Measurements from ENCODE around the gene ERLIN1. TPM values are rescaled to one million over a fixed set of nuclear protein-coding genes. Genes with fewer than 3 reads are reported as not detected.

Gene ERLIN1
- total RNA-seq (1 to 10 TPM; 7.7 to 8.7 TPM), polyA plus RNA-seq (10 to 100 TPM in 1 of 3 donors, 1 to 10 TPM in 2; 5.4 to 13.0 (median 8.3) TPM), total RNA-seq (2.0 to 24.1 (median 15.9) reads per million in 6 experiments)

DNA sequence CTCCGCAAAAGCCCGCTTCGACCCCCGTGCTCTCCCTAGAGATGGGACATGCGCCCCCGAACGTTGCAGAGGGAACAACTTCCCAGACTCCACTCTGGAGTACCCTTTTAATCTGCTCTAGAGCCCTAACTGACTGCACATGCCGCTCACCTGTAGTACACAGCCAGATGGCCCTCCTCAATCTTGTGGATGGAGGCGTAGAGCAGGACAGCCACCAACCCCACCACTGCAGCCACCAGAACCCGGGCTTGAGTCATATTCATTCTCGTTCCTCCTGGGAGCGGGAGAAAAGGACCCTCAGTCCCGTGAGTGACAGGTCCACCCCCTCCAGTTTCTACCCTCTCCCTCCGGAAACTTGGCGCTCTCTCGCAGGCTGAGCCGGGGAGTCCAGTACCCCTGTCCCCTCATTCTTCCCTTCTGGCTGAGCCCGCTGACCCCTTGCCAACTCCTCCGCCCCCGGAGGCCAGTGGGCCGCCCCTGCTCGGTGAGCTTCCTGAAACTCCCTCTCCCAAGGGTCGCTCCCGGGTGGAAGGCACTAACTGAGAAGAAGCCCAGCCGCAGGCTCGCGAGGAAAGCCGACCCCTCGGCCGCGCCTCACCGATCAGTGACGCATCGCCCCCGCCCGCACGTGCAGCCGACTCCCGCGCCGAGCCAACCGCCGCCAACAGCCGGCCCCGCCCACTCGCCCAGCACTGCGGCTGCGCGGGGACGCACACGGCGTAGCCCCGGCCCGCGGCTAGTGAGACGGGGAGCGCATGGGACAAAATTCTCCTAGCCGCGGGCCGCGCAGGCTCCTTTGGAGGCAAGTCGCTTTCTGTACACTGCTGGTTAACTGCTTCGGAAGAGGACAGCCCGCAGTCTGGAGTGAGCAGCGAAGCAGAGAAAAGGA is at the start of gene ERLIN1:
Gene ERLIN1, minus strand, starts transcription at position 666 of the 889 bp plus-strand sequence. Its CDS starts 403 bp downstream, at position 263.
- Mint-ChIP-seq H3K9me3 (no peaks in the 10 kb centered on the region), H3K27me3 (no peaks in the 10 kb centered on the region), H3K36me3 (peaks cover 0 to 38% (median 0%) of the 10 kb centered on the region in 3 donors), H3K4me1 (peaks cover 21 to 64% (median 60%) of the 10 kb centered on the region in 4 donors), H3K4me3 (peak within 1 kb of the TSS; percentile 92 to 100 (median 98)), H3K27ac (peak within 1 kb of the TSS; percentile 92 to 99 (median 96))
- peak; percentile 86 to 96 (median 90) for DNase-seq
- POLR2A ChIA-PET = interaction anchor here (1.3 kb wide), 1 partner anchor 40 kb away, joined by 3 read pairs; no protein-coding TSS in a partner anchor
- ATAC-seq = peak; percentile 90 to 91

DNA sequence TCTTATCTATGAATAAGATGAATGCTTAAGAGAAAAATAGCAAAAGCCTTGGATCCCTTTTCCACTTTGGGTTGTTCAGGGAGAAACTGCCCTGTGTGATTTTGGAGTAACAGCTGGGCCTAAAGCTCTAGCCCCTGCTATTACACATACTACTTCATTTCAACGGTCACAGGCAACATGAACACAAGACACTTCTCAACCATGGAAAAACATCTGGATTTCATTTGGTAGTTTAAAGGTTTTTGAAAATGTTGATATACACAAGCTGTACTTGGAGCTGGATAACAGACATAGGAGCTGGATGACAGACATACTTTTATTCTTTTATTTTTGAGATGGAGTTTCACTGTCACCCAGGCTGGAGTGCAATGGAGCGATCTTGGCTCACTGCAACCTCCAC is 46.3 kb upstream of the ERLIN1 start:
- no peak for ATAC-seq
- no peaks in the 10 kb centered on the region for H3K27me3 Mint-ChIP-seq
- no peak for DNase-seq
- H3K9me3 Mint-ChIP-seq = peaks cover 0 to 4% (median 0%) of the 10 kb centered on the region in 9 donors
- peaks cover 9 to 32% (median 27%) of the 10 kb centered on the region in 4 donors for H3K4me1 Mint-ChIP-seq
- H3K4me3 Mint-ChIP-seq = no peak overlapping the region
- H3K27ac Mint-ChIP-seq = peak overlapping the region in 1 of 10 donors; percentile 50
- peaks cover 0 to 55% (median 10%) of the 10 kb centered on the region in 3 donors for H3K36me3 Mint-ChIP-seq
- POLR2A ChIA-PET = no interaction called here

- no peaks in the 10 kb centered on the region for H3K27me3 Mint-ChIP-seq
- DNase-seq (peak in 1 of 10 donors; percentile 7), ATAC-seq (no peak)
- H3K36me3 Mint-ChIP-seq = peaks cover 4 to 44% (median 8%) of the 10 kb centered on the region in 3 donors
- H3K4me3 Mint-ChIP-seq = peak overlapping the region; percentile 84 to 99 (median 94)
- peaks cover 15 to 40% (median 34%) of the 10 kb centered on the region in 4 donors for H3K4me1 Mint-ChIP-seq
- POLR2A ChIA-PET = interaction anchor here (0.6 to 1.7 kb wide), 3 partner anchors 10 to 1387 kb away, joined by 3 to 7 read pairs (median 3); partner anchors contain the start of gene BLOC1S2
- peak overlapping the region; percentile 79 to 96 (median 88) for H3K27ac Mint-ChIP-seq
- H3K9me3 Mint-ChIP-seq = peaks cover 0 to 4% (median 0%) of the 10 kb centered on the region in 9 donors
Observed at GRCh38 chr10:100229819-100230422, 44.1 kb upstream of the ERLIN1 start.

- H3K27me3 Mint-ChIP-seq = no peaks in the 10 kb centered on the region
- H3K9me3 Mint-ChIP-seq = no peaks in the 10 kb centered on the region
- no peak overlapping the region for H3K27ac Mint-ChIP-seq
- no peak overlapping the region for H3K4me3 Mint-ChIP-seq
- ATAC-seq (no peak), DNase-seq (no peak)
- POLR2A ChIA-PET = interaction anchor here (0.6 kb wide), 2 partner anchors 9 to 354 kb away, joined by 3 read pairs; no protein-coding TSS in a partner anchor
- H3K4me1 Mint-ChIP-seq = peaks cover 12 to 24% (median 21%) of the 10 kb centered on the region in 4 donors
- H3K36me3 Mint-ChIP-seq = peaks cover 9 to 65% (median 23%) of the 10 kb centered on the region in 3 donors
Observed at GRCh38 chr10:100223879-100224278, 38.0 kb upstream of the ERLIN1 start.

DNA sequence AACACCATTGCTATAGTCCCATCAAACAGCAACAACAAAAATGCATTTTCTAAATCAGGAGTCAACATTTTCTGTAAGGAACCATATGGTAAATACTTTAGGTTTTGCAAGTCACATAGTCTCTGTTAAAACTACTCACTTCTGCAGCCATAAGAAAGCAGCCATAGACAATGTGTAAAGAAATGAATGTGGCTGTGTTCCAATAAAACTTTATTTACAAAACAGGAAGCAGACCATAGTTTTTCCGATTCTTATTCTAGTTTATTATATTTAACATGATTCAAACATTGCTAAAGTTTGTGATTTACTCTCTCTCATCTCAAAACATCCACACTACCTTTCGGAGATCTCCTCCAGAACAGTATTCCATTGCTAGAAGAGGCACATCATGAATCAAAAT is 36.7 kb upstream of the ERLIN1 start:
- Mint-ChIP-seq H3K27me3 (no peaks in the 10 kb centered on the region), H3K4me1 (peaks cover 7 to 12% (median 9%) of the 10 kb centered on the region in 4 donors), H3K4me3 (no peak overlapping the region), H3K9me3 (no peaks in the 10 kb centered on the region), H3K27ac (no peak overlapping the region), H3K36me3 (peaks cover 9 to 74% (median 25%) of the 10 kb centered on the region in 3 donors)
- no peak for DNase-seq
- no peak for ATAC-seq
- POLR2A ChIA-PET = no interaction called here

DNA sequence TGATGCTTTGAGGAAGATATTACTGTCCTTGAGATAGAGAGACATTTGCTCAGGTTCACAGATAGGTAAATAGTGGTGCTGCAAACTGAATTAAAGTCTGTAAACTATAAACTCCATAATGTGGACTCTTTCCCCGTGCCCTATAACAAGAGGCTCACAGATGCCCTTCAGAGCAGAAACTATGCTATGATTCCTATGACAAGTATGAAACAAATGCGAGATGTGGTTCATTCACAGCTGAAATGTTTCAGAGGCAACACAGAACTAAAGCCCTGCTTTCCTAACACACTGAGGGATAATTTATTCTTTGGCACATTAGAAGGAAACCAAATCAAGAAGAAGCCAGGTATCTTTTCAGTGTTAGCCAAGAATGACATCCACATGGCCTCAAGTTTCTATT is 30.2 kb upstream of the ERLIN1 start:
- H3K27ac Mint-ChIP-seq = no peak overlapping the region
- no peaks in the 10 kb centered on the region for H3K9me3 Mint-ChIP-seq
- DNase-seq = no peak
- H3K4me1 Mint-ChIP-seq = no peaks in the 10 kb centered on the region
- ATAC-seq = no peak
- no peaks in the 10 kb centered on the region for H3K27me3 Mint-ChIP-seq
- POLR2A ChIA-PET = no interaction called here
- no peak overlapping the region for H3K4me3 Mint-ChIP-seq
- H3K36me3 Mint-ChIP-seq = peaks cover 7 to 90% (median 24%) of the 10 kb centered on the region in 3 donors

GRCh38 chr10:100209303-100209702 is 23.5 kb upstream of the ERLIN1 start:
- no peak for ATAC-seq
- peaks cover 0 to 86% (median 23%) of the 10 kb centered on the region in 3 donors for H3K36me3 Mint-ChIP-seq
- no peaks in the 10 kb centered on the region for H3K4me1 Mint-ChIP-seq
- DNase-seq = no peak
- no peak overlapping the region for H3K4me3 Mint-ChIP-seq
- POLR2A ChIA-PET = no interaction called here
- no peak overlapping the region for H3K27ac Mint-ChIP-seq
- H3K27me3 Mint-ChIP-seq = no peaks in the 10 kb centered on the region
- no peaks in the 10 kb centered on the region for H3K9me3 Mint-ChIP-seq

- DNase-seq (no peak), ATAC-seq (no peak)
- no peak overlapping the region for H3K27ac Mint-ChIP-seq
- no peaks in the 10 kb centered on the region for H3K4me1 Mint-ChIP-seq
- no peaks in the 10 kb centered on the region for H3K9me3 Mint-ChIP-seq
- H3K36me3 Mint-ChIP-seq = peaks cover 0 to 86% (median 25%) of the 10 kb centered on the region in 3 donors
- no peak overlapping the region for H3K4me3 Mint-ChIP-seq
- POLR2A ChIA-PET = no interaction called here
- no peaks in the 10 kb centered on the region for H3K27me3 Mint-ChIP-seq
Observed at GRCh38 chr10:100208276-100208675, 22.4 kb upstream of the ERLIN1 start.

- H3K4me1 Mint-ChIP-seq = no peaks in the 10 kb centered on the region
- H3K9me3 Mint-ChIP-seq = no peaks in the 10 kb centered on the region
- peak overlapping the region in 3 of 10 donors; percentile 31 to 71 (median 62) for H3K27ac Mint-ChIP-seq
- H3K27me3 Mint-ChIP-seq = no peaks in the 10 kb centered on the region
- ATAC-seq (no peak), DNase-seq (no peak)
- H3K4me3 Mint-ChIP-seq = no peak overlapping the region
- peaks cover 0 to 90% (median 30%) of the 10 kb centered on the region in 3 donors for H3K36me3 Mint-ChIP-seq
- POLR2A ChIA-PET = no interaction called here
Observed at GRCh38 chr10:100204370-100204769, 18.5 kb upstream of the ERLIN1 start.

DNA sequence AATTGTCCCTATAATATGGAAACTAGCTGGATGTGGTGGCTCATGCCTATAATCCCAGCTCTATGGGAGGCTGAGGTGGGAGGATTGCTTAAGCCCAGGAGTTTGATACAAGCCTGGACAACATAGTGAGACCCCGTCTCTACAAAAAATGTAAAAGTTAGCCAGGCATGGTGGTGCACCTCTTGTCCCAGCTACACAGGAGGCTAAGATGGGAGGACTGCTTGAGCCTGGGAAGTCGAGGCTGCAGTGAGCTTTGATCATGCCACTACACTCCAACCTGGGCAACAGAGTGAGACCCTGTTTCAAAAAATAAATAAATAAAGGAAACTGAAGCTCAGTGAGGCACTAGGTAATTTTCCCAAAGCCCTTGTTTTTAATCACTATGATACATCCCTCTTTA is 15.7 kb upstream of the ERLIN1 start:
- POLR2A ChIA-PET = no interaction called here
- peaks cover 0 to 88% (median 27%) of the 10 kb centered on the region in 3 donors for H3K36me3 Mint-ChIP-seq
- no peak overlapping the region for H3K27ac Mint-ChIP-seq
- ATAC-seq (no peak), DNase-seq (no peak)
- H3K4me1 Mint-ChIP-seq = peaks cover 0 to 2% (median 0%) of the 10 kb centered on the region in 4 donors
- no peak overlapping the region for H3K4me3 Mint-ChIP-seq
- no peaks in the 10 kb centered on the region for H3K9me3 Mint-ChIP-seq
- H3K27me3 Mint-ChIP-seq = no peaks in the 10 kb centered on the region

GRCh38 chr10:100194711-100195110 is 8.9 kb upstream of the ERLIN1 start:
- no peak for DNase-seq
- ATAC-seq = no peak
- Mint-ChIP-seq H3K36me3 (peaks cover 0 to 78% (median 9%) of the 10 kb centered on the region in 3 donors), H3K27me3 (no peaks in the 10 kb centered on the region), H3K4me3 (no peak overlapping the region), H3K27ac (peak overlapping the region in 1 of 10 donors; percentile 86), H3K9me3 (no peaks in the 10 kb centered on the region), H3K4me1 (peaks cover 3 to 15% (median 11%) of the 10 kb centered on the region in 4 donors)
- POLR2A ChIA-PET = no interaction called here

DNA sequence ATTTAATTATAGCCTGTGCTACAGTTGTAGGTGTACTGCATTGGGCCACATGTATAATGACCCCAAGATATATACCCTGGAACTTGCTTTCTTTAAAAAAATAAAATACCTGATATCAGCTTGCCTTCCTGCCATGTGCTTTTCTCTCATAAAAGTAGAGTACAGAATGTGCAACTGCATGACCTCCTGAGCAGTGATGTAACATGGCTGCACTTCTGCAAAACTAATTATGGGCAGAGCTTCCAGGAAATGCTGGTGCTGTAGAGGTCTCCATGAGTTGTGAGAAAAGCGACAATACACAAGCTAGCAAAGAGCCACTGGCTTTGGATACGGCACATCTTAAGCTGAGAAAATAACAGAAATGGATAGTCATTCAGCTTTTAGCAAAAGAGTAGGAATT is 6.5 kb upstream of the ERLIN1 start:
- POLR2A ChIA-PET = no interaction called here

More for the DNA sequence above, 6.5 kb upstream of the ERLIN1 start:
- Mint-ChIP-seq H3K36me3 (peaks cover 0 to 69% (median 6%) of the 10 kb centered on the region in 3 donors), H3K9me3 (no peaks in the 10 kb centered on the region), H3K4me3 (no peak overlapping the region), H3K27ac (peak overlapping the region in 3 of 10 donors; percentile 9 to 52 (median 11)), H3K4me1 (peaks cover 12 to 29% (median 22%) of the 10 kb centered on the region in 4 donors), H3K27me3 (no peaks in the 10 kb centered on the region)
- no peak for ATAC-seq
- DNase-seq = no peak

Measured in naive thymus-derived CD8-positive, alpha-beta T cell (primary cell).